ENCODE results near the gene SSBP4.

SSBP4 gene

DNA sequence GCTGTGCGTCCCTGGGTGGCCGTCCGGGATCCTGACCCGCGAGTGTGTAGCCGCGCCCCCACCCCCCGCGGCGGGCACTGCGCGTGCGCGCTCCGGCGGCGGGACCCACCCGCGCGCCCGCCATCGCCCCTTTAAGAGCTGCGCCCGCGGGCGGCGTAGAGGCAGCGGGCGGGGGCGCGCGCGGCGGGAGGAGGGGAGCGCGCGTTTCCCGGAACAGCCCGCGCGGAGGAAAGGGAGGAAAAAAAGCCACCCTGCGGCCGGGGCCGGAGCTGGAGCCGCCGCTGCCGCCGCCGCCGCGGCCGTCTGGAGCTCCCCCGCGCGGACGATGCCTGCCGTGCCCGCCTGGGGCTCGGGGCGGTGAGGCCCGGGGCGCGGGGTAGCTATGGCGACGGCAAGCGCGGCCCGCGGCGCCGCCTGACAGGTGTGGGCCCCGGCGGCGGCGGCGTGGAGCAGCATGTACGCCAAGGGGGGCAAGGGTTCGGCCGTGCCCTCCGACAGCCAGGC lies at the start of gene SSBP4 (continued):
- TF ChIP-seq ZNF660 (tag by site-specific recombination; IDR thresholded peaks at IDR 0.05) (peak; percentile 69; the same call in 1 of the 2 replicates), ZSCAN30 (tag by site-specific recombination; IDR thresholded peaks at IDR 0.05) (0 out of 2 replicates have a peak, but pooled peaks have one; percentile 52), ZNF211 (tag by site-specific recombination; IDR thresholded peaks at IDR 0.05; ENCODE audit: low read depth) (no peak)
- TF ChIP-seq, protein P1, sequence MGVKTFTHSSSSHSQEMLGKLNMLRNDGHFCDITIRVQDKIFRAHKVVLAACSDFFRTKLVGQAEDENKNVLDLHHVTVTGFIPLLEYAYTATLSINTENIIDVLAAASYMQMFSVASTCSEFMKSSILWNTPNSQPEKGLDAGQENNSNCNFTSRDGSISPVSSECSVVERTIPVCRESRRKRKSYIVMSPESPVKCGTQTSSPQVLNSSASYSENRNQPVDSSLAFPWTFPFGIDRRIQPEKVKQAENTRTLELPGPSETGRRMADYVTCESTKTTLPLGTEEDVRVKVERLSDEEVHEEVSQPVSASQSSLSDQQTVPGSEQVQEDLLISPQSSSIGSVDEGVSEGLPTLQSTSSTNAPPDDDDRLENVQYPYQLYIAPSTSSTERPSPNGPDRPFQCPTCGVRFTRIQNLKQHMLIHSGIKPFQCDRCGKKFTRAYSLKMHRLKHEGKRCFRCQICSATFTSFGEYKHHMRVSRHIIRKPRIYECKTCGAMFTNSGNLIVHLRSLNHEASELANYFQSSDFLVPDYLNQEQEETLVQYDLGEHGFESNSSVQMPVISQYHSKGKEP (tag by site-specific recombination; IDR thresholded peaks at IDR 0.05): peak; percentile 55

DNA sequence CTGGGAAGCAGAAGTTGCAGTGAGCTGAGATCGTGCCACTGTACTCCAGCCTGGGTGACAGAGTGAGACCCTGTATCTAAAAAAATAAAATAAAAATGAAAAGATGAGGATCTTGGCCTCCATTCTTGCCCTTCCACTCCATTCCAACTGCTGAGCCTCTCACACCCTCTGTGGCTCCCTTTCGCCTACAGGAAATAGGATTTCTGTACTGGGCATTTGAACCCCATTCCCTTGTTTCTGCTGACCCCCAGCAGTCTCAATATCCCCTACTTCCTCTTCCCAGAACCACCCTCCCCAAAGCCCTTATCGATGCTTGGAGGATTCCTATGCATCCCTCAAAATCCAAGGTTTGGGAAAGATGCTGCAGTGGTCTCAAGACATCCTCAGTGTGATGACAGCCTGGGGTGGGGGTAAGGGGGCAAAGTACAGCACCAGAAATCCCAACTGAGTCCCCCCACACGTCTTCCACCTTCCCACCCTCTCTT lies 45.7 kb upstream of the SSBP4 start:
- TF ChIP-seq ZNF76 (tag by site-specific recombination; IDR thresholded peaks at IDR 0.05; ENCODE audit: borderline replicate concordance, low read depth) (peak; percentile 27; the same call in 1 of the 2 replicates), ZNF146 (tag by site-specific recombination; IDR thresholded peaks at IDR 0.05) (0 out of 2 replicates have a peak, but pooled peaks have one; percentile 36), ZNF423 (tag by site-specific recombination; IDR thresholded peaks at IDR 0.05) (no peak), ZNF341 (tag by site-specific recombination; IDR thresholded peaks at IDR 0.05; ENCODE audit: low read depth) (no peak), ZNF19 (tag by site-specific recombination; IDR thresholded peaks at IDR 0.05; ENCODE audit: low read depth) (0 out of 2 replicates have a peak, but pooled peaks have one; percentile 2), ZNF16 (tag by site-specific recombination; IDR thresholded peaks at IDR 0.05; ENCODE audit: low read depth) (peak; percentile 97), ZFP3 (tag by site-specific recombination; IDR thresholded peaks at IDR 0.05; ENCODE audit: low read depth) (peak; percentile 78; the same call in 1 of the 2 replicates)
- TF ChIP-seq, protein P2, sequence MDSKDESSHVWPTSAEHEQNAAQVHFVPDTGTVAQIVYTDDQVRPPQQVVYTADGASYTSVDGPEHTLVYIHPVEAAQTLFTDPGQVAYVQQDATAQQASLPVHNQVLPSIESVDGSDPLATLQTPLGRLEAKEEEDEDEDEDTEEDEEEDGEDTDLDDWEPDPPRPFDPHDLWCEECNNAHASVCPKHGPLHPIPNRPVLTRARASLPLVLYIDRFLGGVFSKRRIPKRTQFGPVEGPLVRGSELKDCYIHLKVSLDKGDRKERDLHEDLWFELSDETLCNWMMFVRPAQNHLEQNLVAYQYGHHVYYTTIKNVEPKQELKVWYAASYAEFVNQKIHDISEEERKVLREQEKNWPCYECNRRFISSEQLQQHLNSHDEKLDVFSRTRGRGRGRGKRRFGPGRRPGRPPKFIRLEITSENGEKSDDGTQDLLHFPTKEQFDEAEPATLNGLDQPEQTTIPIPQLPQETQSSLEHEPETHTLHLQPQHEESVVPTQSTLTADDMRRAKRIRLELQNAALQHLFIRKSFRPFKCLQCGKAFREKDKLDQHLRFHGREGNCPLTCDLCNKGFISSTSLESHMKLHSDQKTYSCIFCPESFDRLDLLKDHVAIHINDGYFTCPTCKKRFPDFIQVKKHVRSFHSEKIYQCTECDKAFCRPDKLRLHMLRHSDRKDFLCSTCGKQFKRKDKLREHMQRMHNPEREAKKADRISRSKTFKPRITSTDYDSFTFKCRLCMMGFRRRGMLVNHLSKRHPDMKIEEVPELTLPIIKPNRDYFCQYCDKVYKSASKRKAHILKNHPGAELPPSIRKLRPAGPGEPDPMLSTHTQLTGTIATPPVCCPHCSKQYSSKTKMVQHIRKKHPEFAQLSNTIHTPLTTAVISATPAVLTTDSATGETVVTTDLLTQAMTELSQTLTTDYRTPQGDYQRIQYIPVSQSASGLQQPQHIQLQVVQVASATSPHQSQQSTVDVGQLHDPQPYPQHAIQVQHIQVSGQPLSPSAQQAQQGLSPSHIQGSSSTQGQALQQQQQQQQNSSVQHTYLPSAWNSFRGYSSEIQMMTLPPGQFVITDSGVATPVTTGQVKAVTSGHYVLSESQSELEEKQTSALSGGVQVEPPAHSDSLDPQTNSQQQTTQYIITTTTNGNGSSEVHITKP (tag by site-specific recombination; IDR thresholded peaks at IDR 0.05): peak; percentile 91
- TF ChIP-seq, protein P3, sequence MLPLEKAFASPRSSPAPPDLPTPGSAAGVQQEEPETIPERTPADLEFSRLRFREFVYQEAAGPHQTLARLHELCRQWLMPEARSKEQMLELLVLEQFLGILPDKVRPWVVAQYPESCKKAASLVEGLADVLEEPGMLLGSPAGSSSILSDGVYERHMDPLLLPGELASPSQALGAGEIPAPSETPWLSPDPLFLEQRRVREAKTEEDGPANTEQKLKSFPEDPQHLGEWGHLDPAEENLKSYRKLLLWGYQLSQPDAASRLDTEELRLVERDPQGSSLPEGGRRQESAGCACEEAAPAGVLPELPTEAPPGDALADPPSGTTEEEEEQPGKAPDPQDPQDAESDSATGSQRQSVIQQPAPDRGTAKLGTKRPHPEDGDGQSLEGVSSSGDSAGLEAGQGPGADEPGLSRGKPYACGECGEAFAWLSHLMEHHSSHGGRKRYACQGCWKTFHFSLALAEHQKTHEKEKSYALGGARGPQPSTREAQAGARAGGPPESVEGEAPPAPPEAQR (tag by site-specific recombination; IDR thresholded peaks at IDR 0.05): no peak
- TF ChIP-seq, protein P4, sequence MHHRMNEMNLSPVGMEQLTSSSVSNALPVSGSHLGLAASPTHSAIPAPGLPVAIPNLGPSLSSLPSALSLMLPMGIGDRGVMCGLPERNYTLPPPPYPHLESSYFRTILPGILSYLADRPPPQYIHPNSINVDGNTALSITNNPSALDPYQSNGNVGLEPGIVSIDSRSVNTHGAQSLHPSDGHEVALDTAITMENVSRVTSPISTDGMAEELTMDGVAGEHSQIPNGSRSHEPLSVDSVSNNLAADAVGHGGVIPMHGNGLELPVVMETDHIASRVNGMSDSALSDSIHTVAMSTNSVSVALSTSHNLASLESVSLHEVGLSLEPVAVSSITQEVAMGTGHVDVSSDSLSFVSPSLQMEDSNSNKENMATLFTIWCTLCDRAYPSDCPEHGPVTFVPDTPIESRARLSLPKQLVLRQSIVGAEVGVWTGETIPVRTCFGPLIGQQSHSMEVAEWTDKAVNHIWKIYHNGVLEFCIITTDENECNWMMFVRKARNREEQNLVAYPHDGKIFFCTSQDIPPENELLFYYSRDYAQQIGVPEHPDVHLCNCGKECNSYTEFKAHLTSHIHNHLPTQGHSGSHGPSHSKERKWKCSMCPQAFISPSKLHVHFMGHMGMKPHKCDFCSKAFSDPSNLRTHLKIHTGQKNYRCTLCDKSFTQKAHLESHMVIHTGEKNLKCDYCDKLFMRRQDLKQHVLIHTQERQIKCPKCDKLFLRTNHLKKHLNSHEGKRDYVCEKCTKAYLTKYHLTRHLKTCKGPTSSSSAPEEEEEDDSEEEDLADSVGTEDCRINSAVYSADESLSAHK (tag by site-specific recombination; IDR thresholded peaks at IDR 0.05): 0 out of 2 replicates have a peak, but pooled peaks have one; percentile 10
- CTCF ChIA-PET: interaction anchor here (1.2 kb wide), 1 partner anchor 14 kb away, joined by 3 read pairs; no protein-coding TSS in a partner anchor
- POLR2A ChIA-PET: interaction anchor here (1.3 kb wide), 1 partner anchor 9 kb away, joined by 5 read pairs; no protein-coding TSS in a partner anchor
- H3K4me1 ChIP-seq (ENCODE audit: control insufficient read depth, insufficient read depth, low read length): peaks cover 5% of the 10 kb centered on the region
- peak overlapping the region; percentile 81 for H3K27ac ChIP-seq (ENCODE audit: extremely low read depth, low read depth, low read length)
- H3K36me3 ChIP-seq (ENCODE audit: control insufficient read depth in 2 of 2, insufficient read depth in 1 of 2, low read length in 2 of 2): no peaks in the 10 kb centered on the region
- no peak overlapping the region for H3K4me3 ChIP-seq (ENCODE audit: low read depth, low read length)
- H3K9me3 ChIP-seq (ENCODE audit: control insufficient read depth, insufficient read depth, low read depth, low read length): no peaks in the 10 kb centered on the region
